GM18867 (cell line): ENCODE data around the gene GRK6.

Experiments
- ATAC-seq: cut with Tn5 transposase; IDR thresholded peaks from one replicate; pipeline ENCODE4 v1.9.1; 2021; ENCODE audit warnings: mild to moderate bottlenecking, moderate library complexity; ENCODE audit not compliant: unreplicated experiment

GRK6 gene

DNA sequence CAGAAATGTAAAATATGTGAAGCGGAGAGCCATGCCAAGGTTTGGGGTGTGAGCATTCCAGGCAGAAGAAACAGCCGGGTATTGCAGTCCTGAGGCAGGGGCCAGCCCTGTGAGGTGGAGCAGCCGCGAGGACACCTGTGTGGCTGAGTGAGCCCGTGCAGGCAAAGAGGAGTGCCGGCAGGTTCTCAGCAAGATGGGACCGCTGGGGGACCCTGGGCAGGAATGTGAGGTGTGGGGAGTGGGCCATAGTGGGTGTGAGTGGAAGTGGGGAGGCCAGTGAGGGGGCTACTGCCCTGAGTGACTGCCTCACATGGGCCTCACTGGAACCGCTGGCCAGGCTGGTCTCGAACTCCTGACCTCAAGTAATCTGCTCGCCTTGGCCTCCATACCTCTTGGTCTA is 12.0 kb downstream of the GRK6 start:
- no peak for ATAC-seq

DNA sequence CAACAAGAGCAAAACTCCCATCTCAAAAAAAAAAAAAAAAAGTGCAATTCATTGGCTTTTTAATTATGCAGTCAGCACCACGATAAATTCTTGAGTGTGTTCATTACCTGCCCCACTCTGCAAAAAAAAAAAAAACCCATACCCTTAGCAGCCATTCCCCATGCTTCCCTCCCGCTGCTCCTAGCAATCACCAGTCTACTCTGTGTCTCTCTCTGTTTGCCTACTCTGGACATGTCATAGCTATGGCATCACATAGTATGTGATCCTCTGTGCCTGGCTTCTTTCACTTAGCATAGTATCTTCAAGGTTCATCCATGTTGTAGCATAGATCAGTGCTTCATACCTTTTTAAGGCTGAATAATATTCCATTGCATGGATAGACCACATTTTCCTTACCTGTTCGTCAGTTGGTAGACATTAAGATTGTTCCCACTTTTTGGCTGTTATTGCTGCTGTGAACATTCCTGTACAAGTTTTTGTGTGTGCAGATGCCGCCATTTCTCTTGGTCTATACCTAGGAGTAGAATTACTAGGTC is 13.1 kb downstream of the GRK6 start:
- ATAC-seq, result no peak

DNA sequence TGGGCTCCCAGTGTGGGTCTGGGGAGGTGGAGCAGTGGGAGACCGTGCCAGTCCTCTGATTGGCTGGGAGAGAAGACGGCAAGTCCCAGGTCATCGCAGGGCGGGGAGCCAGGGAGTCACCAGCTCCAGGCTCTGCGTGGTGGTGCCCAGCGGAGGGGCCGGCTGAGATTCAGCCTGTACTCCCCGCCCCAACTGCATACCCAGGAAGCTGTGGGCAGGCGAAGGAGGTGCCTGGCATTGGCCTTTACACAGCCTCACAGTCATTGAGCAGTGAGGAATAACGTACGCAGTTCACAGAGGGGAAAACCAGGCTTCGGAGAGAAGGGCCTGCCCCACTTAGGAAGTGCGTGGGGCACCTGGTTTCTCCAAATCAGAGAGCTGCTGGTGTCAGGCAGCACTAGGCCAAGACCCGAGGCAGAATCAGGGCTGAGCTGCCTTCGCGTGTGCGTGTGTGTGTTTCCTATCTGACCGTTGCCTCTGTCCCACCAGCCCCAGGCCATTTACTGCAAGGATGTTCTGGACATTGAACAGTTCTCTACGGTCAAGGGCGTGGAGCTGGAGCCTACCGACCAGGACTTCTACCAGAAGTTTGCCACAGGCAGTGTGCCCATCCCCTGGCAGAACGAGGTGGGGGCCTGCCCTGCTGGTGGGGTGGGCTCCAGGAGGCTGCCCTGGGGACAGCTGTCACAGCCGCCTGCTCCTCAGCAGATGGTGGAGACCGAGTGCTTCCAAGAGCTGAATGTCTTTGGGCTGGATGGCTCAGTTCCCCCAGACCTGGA is 13.9 kb downstream of the GRK6 start:
- no peak for ATAC-seq

DNA sequence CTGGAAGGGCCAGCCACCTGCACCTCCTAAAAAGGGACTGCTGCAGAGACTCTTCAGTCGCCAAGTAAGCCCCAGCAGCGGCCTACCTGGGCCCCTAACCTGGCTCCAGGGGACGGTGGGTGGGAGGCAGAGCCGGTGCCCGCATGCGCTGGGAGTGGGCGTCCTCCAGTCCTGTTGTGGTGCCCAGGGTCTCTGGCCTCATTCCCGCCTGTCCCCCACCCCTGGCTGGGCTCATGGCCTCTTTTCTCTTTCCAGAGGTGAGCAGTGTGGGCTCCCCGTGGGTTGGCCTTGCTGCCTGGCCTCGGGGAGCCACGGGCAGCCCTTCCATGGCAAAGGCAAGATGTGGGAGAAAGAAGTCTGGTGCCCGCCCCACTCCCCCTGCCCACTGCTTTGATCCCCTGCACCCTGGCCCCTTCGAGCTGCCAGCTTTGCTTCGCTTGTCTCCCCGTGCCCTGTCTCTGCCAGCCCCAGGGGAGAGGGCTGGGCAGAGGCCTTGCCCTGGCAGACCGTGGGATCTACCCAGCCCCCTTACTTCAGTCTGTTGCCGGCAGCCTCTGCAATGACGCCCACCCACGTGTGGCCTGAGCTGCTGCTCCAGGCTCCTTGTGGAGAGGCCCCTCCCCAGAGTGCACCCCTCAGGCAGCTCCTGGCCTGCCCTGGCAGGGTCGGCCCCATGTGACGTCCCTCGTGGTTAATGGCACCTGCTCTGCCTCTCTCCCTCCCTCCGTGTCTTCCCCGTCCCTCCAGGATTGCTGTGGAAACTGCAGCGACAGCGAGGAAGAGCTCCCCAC is 14.7 kb downstream of the GRK6 start:
- ATAC-seq, result no peak

DNA sequence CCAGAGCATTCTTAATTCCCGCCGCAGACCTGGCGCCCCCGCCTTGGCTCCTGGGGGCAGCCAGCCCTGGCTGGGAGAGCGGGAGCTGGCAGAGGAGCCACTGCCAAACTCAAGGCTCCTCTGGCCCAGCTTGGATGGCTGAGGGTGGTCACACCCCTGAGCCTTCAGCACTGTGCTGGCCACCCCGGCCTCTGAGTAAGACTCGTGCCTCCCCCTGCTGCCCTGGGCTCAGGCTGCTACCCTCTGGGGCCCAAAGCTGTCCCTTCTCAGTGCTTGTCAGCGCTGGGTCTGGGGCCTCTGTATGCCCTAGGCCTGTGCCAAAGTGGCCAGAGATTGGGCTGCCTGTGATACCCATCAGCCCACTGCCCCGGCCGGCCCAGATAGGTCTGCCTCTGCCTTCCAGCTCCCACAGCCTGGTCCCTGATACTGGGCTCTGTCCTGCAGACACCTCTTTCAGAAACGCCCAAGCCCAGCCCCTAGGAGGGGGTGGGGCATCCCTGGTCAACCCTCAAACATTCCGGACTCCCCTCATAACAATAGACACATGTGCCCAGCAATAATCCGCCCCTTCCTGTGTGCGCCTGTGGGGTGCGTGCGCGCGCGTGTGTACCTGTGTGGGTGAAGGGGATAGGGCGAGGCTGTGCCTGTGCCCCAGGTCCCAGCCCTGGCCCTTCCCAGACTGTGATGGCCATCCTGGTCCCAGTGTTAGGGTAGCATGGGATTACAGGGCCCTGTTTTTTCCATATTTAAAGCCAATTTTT is 15.8 kb downstream of the GRK6 start:
- no peak for ATAC-seq

DNA sequence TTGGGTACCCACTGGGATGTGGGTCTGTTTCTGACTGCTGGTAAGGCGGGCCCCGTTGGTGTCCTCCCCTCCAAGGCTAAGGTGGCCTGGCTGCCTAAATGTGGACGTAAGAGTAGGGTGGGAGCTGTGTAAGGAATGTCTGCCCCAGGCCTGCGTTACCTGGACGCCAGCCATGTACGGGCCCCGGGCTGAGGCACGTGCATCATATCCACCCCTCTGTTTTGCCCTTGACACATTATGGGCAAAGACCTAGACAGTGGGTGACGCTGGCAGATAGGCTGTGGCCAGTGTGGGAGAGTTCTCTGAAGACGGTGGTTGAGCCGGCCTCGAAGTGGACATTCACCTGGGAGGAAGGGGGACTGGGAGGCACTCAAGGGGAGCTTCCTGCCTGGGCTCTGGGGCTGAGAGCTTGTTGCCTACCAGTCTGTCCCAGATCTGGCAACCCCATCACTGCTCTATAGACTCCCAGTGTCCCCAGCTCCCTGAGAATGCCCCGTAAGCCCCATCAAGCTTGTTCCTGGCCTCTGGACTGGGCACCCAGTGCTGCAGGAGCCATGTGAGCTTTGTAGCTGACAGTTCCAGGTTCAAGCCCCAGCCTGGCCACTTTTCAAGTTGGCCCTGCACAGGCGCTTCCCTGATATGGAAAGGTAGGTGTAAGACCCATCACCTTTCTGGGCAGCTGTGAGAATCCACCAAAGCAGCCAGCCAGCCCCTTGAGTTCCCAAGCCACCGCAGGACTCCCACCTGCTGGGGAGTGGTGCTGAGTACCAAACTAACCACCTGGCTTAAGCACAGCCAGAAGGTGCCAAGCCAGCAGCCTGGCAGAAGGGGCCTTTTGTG is 16.9 kb downstream of the GRK6 start:
- no peak for ATAC-seq

DNA sequence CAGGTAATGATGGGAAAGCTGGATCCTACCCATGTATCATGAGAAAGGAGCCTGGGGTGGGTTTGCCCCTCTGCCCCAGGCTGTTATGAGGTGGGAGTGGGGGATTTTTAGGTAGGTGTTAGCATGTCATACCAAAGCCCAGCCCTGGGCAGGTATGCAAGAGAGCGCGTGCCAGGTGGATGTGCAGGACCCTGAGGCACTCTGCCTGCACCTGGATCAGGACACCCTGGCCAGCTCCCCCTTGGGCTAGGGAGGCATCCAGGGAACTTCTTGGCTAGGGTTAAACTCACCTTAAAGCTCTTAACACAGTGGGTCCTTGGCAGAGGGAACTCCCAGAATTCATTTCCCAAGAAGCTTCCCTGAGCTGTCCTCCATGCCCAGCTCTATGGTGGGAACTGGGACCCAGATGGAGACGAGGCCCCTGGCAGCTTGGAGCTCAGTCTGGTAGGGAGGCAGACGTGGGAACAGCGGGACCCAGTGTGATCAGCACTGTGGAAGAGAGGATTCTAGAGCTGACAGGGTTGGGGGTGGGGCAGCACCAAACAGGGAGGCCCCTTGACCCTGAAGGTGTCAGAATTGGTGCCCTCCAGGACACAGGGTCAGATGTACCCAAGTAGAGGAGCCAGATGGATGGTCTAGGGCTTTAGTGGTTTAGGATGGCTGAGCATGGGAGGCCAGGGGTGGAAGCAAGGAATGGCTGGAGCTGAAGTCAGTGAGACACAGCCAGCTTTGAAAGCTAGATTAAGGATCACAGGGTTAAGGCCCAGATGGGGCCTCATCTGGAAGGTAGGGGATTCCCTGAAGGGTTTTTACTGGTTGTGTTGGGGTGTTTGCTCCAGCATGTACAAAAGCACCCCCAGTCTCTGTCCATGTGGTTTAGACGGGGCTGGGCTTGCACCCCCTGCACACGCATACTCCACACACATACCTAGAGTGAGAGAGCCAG is 17.9 kb downstream of the GRK6 start:
- ATAC-seq, result no peak

DNA sequence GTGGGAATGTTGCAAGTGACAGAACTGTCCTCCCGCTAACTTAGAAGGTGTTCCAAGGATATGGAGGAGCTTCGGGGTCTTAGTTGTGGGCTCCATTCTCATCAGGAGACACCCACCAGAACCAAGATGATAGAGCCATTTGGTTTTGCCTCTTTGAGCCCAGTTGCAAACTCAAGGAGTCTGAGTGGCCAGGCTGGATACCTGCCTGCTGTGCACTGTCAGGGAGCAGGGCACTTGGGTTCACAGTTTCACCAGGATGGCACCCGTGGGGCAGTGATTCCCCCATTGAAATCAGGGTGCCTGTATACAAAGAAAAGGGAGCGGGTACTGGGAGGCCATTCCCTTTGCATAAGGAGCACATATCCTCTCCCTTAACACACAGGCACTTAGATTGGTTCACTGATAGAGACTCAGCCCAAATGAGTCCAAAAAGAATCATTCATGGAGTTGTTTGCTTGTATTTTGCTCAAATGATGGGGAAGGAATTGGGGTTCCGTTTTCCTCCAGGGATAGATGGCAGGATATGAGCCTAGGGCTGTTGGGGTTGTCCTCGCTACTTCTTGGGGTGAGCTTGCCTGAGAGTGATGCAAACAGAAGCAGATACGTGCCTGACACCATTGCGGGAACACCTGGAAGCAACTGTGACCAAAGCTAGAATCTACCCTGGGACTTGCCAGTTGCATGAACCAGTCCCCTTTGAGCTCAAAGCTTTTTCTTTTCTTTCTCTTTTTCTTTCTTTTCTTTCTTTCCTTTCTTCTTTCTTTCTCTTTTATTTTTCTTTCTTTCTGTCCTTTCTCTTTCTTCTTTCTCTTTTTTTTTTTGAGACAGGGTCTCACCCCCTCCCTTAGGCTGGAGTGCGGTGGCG is 18.8 kb downstream of the GRK6 start:
- ATAC-seq, result no peak

DNA sequence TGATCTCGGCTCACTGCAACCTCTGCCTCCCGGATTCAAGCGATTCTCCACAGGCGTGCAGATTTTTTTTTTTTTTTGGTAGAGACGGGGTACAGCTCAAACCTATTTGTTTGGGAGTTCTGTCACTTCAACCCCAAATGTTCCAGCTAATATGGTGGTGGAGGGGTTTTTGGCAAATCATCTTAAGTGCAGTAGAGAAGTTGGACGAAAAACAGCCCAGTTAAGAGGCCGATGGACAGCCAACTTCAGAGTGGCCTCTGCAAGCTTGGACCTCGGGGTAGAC is 19.4 kb downstream of the GRK6 start:
- no peak for ATAC-seq

DNA sequence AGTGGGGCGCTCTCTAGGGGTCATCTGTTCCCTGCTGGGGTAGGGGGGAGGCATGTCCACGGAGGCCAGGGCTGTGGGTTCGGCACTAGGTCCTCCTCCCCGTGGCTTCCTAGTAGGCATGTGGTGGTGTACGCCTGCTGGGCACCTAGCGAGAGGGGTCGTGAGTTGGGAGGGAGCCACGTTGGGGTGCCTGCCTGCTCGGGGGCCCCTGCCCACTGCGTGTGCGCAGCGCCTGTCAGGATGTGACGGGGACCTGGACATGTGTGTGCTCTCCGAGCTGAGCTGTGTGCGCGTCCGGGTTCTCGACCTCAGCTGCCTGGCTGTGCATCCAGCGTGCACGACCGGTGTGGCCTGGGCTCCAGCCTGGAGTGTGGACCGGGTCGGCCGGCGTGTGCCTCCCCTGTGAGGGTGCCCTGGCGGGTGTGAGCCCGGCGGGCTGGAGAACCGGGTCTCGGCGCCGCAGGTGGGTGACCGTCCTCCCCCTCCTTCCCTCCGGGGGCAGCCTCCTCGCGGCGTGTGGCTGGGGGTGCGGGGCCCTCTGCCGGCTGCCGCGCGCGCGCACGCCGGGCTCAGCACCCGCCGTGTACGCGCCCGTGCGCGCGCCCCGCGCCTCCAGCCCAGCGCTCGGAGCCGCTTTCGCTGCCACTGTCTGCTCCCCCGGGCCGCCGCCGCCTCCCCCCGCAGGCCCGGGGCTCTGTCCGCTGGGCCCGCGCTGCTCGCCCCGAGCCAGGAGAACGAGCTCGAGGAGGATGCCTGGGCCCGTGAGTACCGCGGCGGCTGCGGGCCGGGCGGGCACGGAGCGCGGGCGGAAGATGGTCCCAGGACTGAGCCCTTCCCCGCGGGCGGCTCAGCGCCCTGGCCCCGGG is 20.0 kb downstream of the GRK6 start, which contains the start of gene PRR7:
PRR7 (plus strand) TSS at position 615 of the 866 bp plus-strand sequence. CDS start 8,254 bp downstream, outside the sequence.
- ATAC-seq, result peak; percentile 56

DNA sequence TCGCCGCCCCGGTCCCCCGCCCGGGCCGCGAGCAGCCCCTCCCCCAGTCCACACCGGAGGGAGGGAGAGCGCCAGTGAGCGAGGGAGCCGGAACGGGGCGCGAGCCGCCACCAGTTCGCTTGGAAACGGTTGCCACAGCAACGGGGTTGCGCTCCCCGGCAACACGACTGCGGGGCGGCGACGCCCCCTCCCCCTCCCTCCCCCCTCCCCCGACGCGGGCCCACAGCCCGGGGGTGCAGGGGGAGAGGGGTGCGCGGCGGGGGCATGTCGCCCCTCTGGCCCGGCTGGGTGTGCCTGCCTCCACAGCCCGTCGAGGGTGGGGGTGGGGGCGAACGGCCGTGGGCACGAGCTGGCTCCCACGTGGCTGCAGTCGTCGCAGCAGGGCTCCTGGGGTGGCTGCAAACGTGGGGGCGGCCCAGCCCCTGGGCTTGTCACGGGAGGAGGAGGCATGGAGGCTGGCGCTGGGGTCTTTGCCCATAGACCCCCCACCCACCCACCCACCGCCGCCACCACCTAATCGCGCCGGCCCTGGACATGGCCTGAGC is 20.7 kb downstream of the GRK6 start:
- peak; percentile 27 for ATAC-seq

DNA sequence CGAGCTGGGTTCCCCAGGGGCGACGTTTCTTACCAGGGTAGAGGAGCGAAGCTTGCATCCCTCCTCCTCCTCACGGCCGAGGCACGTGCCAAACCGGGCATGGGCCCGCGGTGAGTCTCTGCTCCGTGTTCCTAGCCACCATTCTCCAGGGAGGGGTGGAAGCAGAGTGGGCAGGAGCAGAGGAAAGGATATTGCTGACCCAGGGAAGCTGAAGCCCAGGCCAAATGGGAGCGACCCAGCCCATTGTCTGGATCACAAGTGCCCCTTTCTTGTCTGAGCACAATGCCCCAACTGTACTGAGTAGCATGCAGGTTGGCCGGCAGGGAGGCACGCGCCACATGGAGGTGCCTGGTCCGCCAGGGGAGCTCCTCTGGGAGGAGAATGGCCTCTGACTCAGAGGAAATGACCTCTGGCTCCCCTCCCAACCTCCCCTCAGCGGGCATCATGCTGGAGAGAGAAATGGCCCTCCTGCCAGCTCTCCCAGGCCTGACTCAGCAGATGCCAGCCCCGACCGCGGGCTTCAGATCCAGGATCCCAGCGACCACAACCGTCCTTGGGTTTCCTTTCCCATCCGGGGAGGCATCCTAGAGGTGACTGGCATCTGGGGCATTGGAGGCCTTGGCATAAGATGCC is 21.3 kb downstream of the GRK6 start:
- ATAC-seq, result no peak

DNA sequence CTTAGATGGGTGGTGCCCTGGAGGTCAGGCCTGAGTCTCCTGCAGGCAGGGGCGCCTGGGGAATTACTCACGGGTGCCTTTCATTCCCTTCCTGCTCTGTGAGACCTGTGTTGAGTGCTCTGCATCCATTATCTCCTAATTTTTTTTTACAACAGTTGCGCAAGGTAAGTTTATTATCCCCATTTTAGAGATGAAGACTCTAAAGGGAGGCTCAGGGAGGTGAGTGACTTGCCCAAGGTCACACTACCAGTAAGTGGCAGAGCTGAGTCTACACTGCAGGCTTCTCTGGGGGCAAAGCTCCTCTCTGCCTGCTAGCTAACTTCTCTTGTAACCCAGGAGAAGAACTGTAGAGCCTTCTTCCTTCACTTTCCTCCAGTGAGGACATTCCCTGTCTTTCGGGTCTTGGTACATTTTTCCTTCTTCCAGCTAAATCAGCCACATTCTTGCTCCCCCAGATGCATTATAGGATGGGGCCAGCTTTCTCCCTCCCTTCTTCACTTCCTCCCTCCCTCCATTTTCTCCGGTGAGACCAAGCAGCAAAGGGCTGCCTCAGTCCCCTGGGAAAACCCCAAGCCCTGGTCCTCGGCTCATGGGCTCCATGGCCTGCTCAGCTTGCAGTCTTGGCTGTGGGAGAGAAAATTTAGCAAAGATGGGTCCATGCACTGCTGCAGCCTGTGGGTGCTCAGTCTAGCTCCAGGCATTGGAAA is 21.9 kb downstream of the GRK6 start:
- ATAC-seq, result no peak

DNA sequence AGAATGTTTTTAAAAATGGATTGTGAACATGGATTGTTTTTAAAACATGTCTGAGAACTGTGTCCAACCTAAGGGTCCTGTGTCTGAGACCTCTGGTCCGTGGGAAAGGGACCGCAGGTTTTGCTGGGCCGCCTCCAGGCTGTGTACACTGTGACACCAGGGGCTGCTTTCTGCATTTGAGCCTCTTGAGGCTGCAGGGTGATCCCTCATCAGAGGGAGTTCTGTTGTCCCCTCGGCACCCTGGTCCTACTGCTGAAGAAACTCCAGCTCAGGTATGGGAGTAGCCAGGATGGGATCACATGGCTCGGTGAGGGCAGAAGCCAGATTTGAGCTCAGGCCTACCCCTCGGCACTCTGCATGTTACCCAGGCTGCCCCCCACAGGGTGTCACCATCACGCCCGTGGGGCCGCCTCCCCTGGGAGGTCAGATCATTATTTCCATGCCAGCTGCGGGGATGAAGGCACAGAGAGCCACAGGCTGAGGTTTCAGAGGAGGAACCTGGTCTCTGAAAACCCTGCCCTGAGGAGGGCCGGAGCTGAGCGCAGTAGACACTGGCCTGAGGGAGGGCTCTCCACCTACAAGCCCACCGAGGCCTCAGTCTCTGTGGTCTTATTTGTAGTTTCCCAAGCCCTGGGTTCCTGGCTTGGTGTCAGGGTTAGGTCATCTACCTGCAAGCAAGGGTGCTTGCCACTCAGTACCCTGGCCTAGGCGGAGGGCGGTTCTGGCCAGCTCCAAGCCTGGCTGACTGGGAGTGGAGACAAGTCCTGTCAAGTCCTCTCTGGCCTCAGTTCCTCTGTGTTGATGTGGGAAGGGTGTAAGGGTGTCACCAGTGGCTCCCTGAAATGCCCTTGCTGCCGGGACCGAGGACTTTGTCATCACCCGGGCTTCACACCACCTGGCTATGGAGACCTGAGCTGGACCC is 22.9 kb downstream of the GRK6 start:
- no peak for ATAC-seq
